HG02973 (cell line): Measurements from ENCODE around the gene ERBB3.

Experiments
- ATAC-seq: cut with Tn5 transposase; IDR thresholded peaks from one replicate; pipeline ENCODE4 v1.9.1; 2021; ENCODE audit warnings: moderate library complexity; ENCODE audit not compliant: unreplicated experiment

Gene ERBB3

DNA sequence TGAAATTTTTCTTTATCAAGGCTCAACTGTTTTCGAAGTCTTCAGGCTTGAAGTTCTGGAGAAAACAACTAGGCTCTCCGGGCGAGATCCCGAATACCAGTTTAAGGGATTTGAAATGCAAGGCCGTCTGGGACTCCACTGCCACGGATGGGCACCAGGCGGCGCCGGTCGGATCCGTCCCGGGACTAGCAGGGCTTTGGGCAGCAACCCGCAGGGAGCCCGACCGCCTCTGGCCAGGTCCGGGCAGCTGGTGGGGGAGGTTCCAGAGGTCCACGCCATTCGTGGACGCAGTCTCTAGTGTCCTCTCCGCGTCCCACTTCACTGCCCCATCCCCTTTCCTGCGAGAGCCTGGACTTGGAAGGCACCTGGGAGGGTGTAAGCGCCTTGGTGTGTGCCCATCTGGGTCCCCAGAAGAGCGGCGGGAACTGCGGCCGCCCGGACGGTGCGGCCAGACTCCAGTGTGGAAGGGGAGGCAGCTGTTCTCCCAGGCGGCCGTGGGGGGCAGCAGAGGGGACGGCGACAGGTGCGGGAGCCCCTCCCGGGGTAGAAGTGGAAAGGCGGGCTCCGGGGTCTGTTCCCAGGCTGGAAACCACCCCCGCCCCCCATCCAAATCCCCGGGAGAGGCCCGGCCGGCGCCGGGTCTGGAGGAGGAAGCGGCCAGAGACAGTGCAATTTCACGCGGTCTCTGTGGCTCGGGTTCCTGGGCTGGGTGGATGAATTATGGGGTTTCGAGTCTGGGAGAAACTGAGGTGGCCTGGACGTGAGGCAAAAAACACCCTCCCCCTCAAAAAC is 838 bp upstream of the ERBB3 start:
- ATAC-seq = no peak

GRCh38 chr12:56080556-56081138 is 682 bp downstream of the ERBB3 start:
- no peak for ATAC-seq

GRCh38 chr12:56081393-56082347 is 1.7 kb downstream of the ERBB3 start:
- no peak for ATAC-seq

- no peak for ATAC-seq
Observed at GRCh38 chr12:56082382-56082781, 2.4 kb downstream of the ERBB3 start.

DNA sequence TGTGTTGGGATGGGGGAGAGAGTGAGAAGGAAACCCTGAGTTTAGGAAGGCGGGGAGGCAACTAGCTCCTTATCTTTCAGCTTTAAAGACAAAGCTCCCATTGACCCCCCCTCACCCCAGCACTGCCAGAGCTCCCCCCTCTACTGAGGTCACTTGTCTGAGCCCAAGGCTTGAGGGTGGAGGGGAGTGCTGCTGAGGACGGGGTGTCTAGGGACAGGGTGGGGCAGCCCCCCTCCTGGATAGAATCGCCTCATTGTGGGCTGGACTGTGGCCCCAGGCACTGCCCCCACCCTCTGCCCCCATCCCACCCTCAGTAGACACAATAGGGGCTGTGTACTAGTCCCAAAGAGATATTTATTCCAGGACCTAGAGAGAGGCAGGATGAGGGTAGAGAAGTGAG is 3.0 kb downstream of the ERBB3 start:
- ATAC-seq = no peak

GRCh38 chr12:56084958-56085543 is 5.1 kb downstream of the ERBB3 start:
- no peak for ATAC-seq

DNA sequence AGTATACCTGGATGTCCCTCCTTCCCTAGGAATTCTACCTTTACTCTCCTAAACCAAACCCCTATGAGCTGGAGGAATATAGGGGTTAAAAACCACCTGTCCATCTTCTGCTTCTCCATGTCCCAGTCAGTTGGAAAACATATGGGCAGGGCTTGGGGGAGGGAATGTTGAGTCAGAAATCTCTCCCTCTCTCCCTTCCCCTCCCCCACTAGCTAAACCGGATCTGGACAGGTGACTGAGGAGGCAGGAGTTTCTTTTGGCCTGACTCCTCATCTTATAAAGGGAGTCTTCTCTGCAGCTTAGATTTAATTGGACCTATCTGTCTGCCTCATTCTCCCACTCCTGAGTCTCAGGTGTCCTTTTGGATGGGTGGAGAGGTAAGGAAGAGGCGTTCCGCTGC is 6.1 kb downstream of the ERBB3 start:
- ATAC-seq = no peak

GRCh38 chr12:56086608-56087007 is 6.6 kb downstream of the ERBB3 start:
- ATAC-seq = no peak

GRCh38 chr12:56087220-56087619 is 7.3 kb downstream of the ERBB3 start:
- no peak for ATAC-seq

GRCh38 chr12:56097738-56098137 is 17.8 kb downstream of the ERBB3 start:
- no peak for ATAC-seq

DNA sequence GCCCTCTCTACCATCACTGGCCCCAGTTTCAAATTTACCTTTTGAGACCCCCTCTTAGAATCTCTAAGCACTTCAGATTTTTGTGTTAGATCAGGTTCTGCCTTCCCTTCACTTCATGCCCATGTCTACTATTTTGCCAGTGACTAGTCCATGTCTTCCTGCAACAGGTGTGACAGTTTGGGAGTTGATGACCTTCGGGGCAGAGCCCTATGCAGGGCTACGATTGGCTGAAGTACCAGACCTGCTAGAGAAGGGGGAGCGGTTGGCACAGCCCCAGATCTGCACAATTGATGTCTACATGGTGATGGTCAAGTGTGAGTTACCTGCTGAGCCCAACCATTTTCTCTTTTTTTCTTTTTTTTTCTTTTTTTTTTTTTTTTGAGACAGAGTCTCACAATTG is 18.6 kb downstream of the ERBB3 start:
- ATAC-seq = no peak

- no peak for ATAC-seq
Observed at GRCh38 chr12:56099787-56100186, 19.8 kb downstream of the ERBB3 start.

DNA sequence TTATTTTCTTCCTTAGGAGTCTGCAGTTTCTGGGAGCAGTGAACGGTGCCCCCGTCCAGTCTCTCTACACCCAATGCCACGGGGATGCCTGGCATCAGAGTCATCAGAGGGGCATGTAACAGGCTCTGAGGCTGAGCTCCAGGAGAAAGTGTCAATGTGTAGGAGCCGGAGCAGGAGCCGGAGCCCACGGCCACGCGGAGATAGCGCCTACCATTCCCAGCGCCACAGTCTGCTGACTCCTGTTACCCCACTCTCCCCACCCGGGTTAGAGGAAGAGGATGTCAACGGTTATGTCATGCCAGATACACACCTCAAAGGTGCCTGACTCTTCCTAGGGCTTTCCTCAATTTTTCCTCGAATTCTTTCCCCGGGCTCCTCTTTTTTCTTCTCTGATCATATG is 21.1 kb downstream of the ERBB3 start:
- ATAC-seq = no peak

GRCh38 chr12:56102683-56103065 is 22.7 kb downstream of the ERBB3 start:
- no peak for ATAC-seq

DNA sequence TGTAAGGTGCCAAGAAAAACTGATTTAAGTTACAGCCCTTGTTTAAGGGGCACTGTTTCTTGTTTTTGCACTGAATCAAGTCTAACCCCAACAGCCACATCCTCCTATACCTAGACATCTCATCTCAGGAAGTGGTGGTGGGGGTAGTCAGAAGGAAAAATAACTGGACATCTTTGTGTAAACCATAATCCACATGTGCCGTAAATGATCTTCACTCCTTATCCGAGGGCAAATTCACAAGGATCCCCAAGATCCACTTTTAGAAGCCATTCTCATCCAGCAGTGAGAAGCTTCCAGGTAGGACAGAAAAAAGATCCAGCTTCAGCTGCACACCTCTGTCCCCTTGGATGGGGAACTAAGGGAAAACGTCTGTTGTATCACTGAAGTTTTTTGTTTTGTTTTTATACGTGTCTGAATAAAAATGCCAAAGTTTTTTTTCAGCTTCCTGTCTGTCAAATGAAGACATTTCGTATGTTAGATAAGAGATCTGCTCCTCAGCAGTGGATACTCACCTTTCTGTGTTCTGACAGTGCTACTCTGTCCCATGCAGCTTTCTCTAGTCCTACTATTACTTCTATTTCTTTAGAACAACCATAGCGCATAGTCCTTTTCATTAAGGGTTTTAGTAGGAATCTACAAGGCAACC is 23.2 kb downstream of the ERBB3 start:
- ATAC-seq = no peak

DNA sequence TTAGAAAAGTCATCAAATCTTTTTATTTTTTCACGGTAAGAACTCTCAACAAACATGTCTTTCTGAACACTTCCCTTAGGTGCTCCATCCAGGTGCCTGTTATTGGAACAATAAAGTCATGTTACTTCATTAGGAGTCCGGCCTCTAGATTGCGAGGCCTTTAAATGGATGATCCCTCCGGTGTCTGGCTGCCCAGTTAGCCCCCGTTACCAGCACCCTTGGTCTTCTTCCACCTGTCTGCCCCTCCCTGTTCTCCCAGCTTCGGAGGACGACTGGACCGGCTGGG is 23.8 kb downstream of the ERBB3 start:
- ATAC-seq = no peak

- ATAC-seq = peak; percentile 92
Observed at GRCh38 chr12:56104109-56104814, 24.3 kb downstream of the ERBB3 start, which contains the start of gene PA2G4. TSS of gene PA2G4 (plus strand) at chr12:56104559. CDS start at chr12:56104738, 179 bp downstream.

- peak; percentile 12 for ATAC-seq
Observed at GRCh38 chr12:56104815-56105608, 25.0 kb downstream of the ERBB3 start.

DNA sequence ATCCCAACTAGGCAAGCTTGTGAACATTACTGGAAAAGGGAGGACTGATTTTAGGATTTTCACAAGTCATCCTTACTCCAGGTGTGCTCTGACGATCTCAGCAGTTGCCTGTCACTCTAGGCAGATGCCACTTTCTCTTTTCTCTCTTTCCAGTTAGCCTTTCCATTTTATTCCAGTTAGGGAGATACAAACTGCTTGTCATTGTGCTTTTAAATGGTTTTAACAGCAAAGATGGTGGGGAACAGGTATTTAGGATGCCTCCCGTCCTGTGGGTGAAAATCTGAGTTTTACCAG is 25.6 kb downstream of the ERBB3 start:
- ATAC-seq = no peak

GRCh38 chr12:56107242-56107641 is 27.3 kb downstream of the ERBB3 start:
- ATAC-seq = no peak
